Keratinocyte (primary cell): ENCODE data around the gene GRM7. TPM values are rescaled to one million over a fixed set of nuclear protein-coding genes. Genes with fewer than 3 reads are reported as not detected.

Experiments
- DNase-seq: peaks from one replicate; pipeline ENCODE4 v3.0.0-alpha.2; 2011; ENCODE audit warnings: low read depth, missing footprints, low spot score
- FAIRE-seq: peaks from 2 replicates; lab custom pipeline; 2011; peaks lifted over from hg19 to GRCh38; lab: Jason Lieb, UNC
- H2AFZ ChIP-seq: 2 replicates; pipeline ENCODE4 v1.6.0; 2012; ENCODE audit warnings: low read length, control low read depth, inconsistent platforms; ENCODE audit not compliant: control insufficient read depth
- H3K27ac ChIP-seq: 2 replicates; pipeline ENCODE4 v1.5.1; 2011; ENCODE audit warnings: low read length; ENCODE audit not compliant: control insufficient read depth, insufficient read depth
- H3K27me3 ChIP-seq: 3 replicates; pipeline ENCODE4 v1.6.0; 2011; ENCODE audit warnings: low read length; ENCODE audit not compliant: control insufficient read depth, insufficient read depth; ENCODE audit errors: extremely low read depth
- H3K36me3 ChIP-seq, 2 experiments: 2 replicates in 1 of 2; 3 replicates in 1 of 2; pipeline ENCODE4 v1.5.1; 2011; ENCODE audit warnings: low read length in 2 of 2, mild to moderate bottlenecking in 1 of 2; ENCODE audit not compliant: control insufficient read depth in 2 of 2, insufficient read depth in 2 of 2; ENCODE audit errors: extremely low read depth in 1 of 2
- H3K4me1 ChIP-seq: 3 replicates; pipeline ENCODE4 v1.5.1; 2011; ENCODE audit warnings: low read length; ENCODE audit not compliant: control insufficient read depth, insufficient read depth; ENCODE audit errors: extremely low read depth
- H3K4me2 ChIP-seq: 3 replicates; pipeline ENCODE4 v1.6.0; 2011; ENCODE audit warnings: low read depth, low read length; ENCODE audit not compliant: control insufficient read depth, insufficient read depth; ENCODE audit errors: extremely low read depth
- H3K4me3 ChIP-seq, 3 experiments: fragments of 200-600 bp in 1 of 3; sonication (generic) in 1 of 3; 2 replicates in 2 of 3; 3 replicates in 1 of 3; pipeline ENCODE4 v1.5.1; 2011 to 2016; ENCODE audit warnings: low read length in 3 of 3, mild to moderate bottlenecking in 3 of 3, control low read depth in 2 of 3, inconsistent platforms in 1 of 3, low read depth in 1 of 3, mixed read lengths in 1 of 3, mixed run types in 1 of 3, moderate library complexity in 1 of 3; ENCODE audit not compliant: control insufficient read depth in 2 of 3, insufficient read depth in 2 of 3; ENCODE audit errors: extremely low read depth in 1 of 3
- H3K79me2 ChIP-seq: 2 replicates; pipeline ENCODE4 v1.6.0; 2012; ENCODE audit warnings: low read length; ENCODE audit not compliant: control insufficient read depth, insufficient read depth
- H3K9ac ChIP-seq: 3 replicates; pipeline ENCODE4 v1.6.0; 2011; ENCODE audit warnings: low read length; ENCODE audit not compliant: control insufficient read depth, insufficient read depth; ENCODE audit errors: extremely low read depth
- H3K9me1 ChIP-seq: 3 replicates; pipeline ENCODE4 v1.6.0; 2011; ENCODE audit warnings: low read length; ENCODE audit not compliant: control insufficient read depth, insufficient read depth; ENCODE audit errors: extremely low read depth
- H3K9me3 ChIP-seq: 2 replicates; pipeline ENCODE4 v1.5.1; 2012; ENCODE audit warnings: low read depth, low read length; ENCODE audit not compliant: control insufficient read depth
- H4K20me1 ChIP-seq: 3 replicates; pipeline ENCODE4 v1.6.0; 2011; ENCODE audit warnings: low read length; ENCODE audit not compliant: control insufficient read depth, insufficient read depth; ENCODE audit errors: extremely low read depth
- CTCF ChIP-seq, 3 experiments: IDR thresholded peaks in 1 of 3; conservative IDR thresholded peaks in 1 of 3; optimal IDR thresholded peaks in 1 of 3; 2 replicates in 2 of 3; 3 replicates in 1 of 3; pipeline versions ENCODE3 to v1.5.1; 2011; ENCODE audit warnings: low read length in 3 of 3, mild to moderate bottlenecking in 3 of 3, moderate library complexity in 2 of 3, control low read depth in 1 of 3, inconsistent platforms in 1 of 3; ENCODE audit not compliant: insufficient read depth in 2 of 3; ENCODE audit errors: extremely low read depth in 1 of 3
- EZH2 ChIP-seq: IDR thresholded peaks from one replicate; pipeline ENCODE4 v1.6.1; 2012; ENCODE audit warnings: inconsistent platforms, mild to moderate bottlenecking, low read length, moderate library complexity
- dilution Hi-C: fragments of 300-500 bp; cut with MboI; formaldehyde crosslinking; loops from one replicate; pipeline ENCODE4 v1.7.0; 2020; ENCODE audit warnings: low sequenced_read_pairs; ENCODE audit not compliant: extremely low pct_ligation_motif_present
- polyA plus RNA-seq, 5 experiments: library from polyadenylated mRNA; depleted of rRNA in 3 of 5; stranded (reverse) in 3 of 5; stranded (forward) in 1 of 5; unstranded in 1 of 5; fragments of >200 nt; gene quantifications; 1 replicate in 1 of 5; 2 replicates in 3 of 5; 3 replicates in 1 of 5; pipeline versions ENCODE4 v1.2.1 to v1.2.3, GENCODE V29; 2011 to 2012; ENCODE audit warnings: missing spikeins in 2 of 5, low read depth in 1 of 5, low replicate concordance in 1 of 5

GRM7 gene
- polyA plus RNA-seq, 1 donor (not counting 4 experiments of a cell fraction or from before 2014, with no cell fraction given): not detected

DNA sequence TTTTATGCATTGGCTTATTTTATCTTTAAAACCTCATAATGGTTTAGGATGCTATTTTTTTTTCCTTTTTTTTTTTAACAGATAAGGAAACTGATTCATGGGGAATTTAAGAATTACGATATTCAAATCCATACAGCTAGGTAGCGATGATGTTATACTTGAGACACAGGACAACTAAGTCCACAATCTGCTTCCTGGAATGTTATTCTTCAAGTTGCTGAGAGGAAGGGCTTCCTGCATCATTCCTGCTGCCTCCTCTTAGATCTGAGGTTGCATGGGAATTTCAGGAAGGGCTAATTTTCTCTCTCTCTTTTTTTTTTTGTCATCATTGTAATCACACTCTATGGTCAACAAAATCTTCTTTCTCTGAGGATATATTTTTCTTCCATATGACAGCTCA, 595.5 kb downstream of the GRM7 start:
- Histone ChIP-seq H3K27ac (no peak overlapping the region), H3K79me2 (no peaks in the 10 kb centered on the region), H3K27me3 (no peaks in the 10 kb centered on the region), H3K36me3 (no peaks in the 10 kb centered on the region), H3K9me3 (no peaks in the 10 kb centered on the region), H3K9me1 (no peaks in the 10 kb centered on the region), H3K4me3 (no peak overlapping the region), H2AFZ (no peak overlapping the region), H3K4me2 (no peak overlapping the region), H4K20me1 (no peaks in the 10 kb centered on the region), H3K4me1 (no peaks in the 10 kb centered on the region), H3K9ac (no peak overlapping the region)
- DNase-seq (no peak), FAIRE-seq (no peak)
- dilution Hi-C loops: no loop called here
- TF ChIP-seq EZH2 (no peak), CTCF (optimal IDR thresholded peaks at IDR 0.05 in 1 of 3, IDR thresholded peaks at IDR 0.05 in 1 of 3, conservative IDR thresholded peaks at IDR 0.05 in 1 of 3; ENCODE audit: extremely low read depth in 1 of 3, insufficient read depth in 2 of 3, low read length in 3 of 3) (no peak)

DNA sequence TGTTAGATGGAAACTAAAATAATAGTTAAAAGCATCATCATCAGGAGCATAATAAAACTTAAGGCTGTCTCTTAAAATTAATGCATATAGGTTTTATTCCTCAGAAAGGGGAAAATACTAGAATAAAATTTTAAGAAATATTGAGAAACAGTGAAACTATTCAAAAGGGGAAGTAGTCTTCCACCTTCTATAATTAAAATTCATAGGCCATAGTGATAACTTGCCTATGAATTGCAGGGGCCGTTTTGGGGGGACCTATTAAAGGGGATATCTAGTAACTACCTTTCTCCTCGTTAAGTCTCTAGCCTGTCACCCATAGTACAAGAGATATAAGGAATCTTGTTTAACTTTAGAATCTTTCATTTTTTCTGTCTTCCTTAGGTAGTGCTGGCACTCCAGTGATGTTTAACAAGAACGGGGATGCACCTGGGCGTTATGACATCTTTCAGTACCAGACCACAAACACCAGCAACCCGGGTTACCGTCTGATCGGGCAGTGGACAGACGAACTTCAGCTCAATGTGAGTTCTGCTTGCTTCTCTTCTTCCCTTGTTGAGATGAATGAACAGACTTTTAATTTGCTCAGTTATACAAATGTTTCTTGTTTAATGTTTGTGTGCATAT, 600.4 kb downstream of the GRM7 start:
- H3K27ac ChIP-seq: no peak overlapping the region
- no peak overlapping the region for H3K4me2 ChIP-seq
- no peaks in the 10 kb centered on the region for H3K27me3 ChIP-seq
- TF ChIP-seq EZH2 (no peak), CTCF (optimal IDR thresholded peaks at IDR 0.05 in 1 of 3, IDR thresholded peaks at IDR 0.05 in 1 of 3, conservative IDR thresholded peaks at IDR 0.05 in 1 of 3; ENCODE audit: extremely low read depth in 1 of 3, insufficient read depth in 2 of 3, low read length in 3 of 3) (no peak)
- dilution Hi-C loops: no loop called here
- no peaks in the 10 kb centered on the region for H4K20me1 ChIP-seq
- no peaks in the 10 kb centered on the region for H3K9me3 ChIP-seq
- no peak overlapping the region for H3K4me3 ChIP-seq
- no peaks in the 10 kb centered on the region for H3K36me3 ChIP-seq
- H3K9ac ChIP-seq: no peak overlapping the region
- FAIRE-seq (no peak), DNase-seq (no peak)
- no peaks in the 10 kb centered on the region for H3K4me1 ChIP-seq
- H2AFZ ChIP-seq: no peak overlapping the region
- no peaks in the 10 kb centered on the region for H3K9me1 ChIP-seq
- H3K79me2 ChIP-seq: no peaks in the 10 kb centered on the region
